Measurements from ENCODE around the gene JAG1. TPM values are rescaled to one million over a fixed set of nuclear protein-coding genes. Genes with fewer than 3 reads are reported as not detected.

JAG1 gene
- total and polyA plus RNA-seq, 2 donors, result 36.9 to 131 TPM

DNA sequence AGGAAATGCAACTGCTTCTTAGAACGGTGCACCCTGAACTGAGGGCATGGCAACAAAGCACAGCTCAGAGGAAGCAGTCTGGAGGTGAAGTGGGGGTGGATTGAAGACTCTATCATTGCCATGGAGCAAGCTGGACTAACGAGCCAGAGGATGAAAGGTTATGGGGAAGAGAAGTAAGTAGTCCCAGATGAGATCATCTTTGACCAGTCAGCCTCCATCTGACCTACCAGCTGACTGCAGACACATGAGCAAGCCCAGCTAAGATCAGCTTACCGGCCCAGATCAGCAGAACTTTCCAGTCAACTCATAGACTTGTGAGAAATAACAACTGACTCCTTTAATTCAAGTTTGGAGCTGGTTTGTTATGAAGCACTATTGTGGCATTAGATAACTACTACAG lies 9.1 kb upstream of the JAG1 start:
- Histone ChIP-seq H3K36me3 (ENCODE audit: insufficient read depth) (no peaks in the 10 kb centered on the region), H3K27ac (ENCODE audit: low read depth) (no peak overlapping the region), H3K4me3 (ENCODE audit: low read depth, low read length) (no peak overlapping the region), H3K4me1 (ENCODE audit: insufficient read depth) (no peaks in the 10 kb centered on the region)
- no peak for DNase-seq (ENCODE audit: extremely low spot score)
- WGBS, result 67% methylated on average over 3 of the region's 3 CpGs

DNA sequence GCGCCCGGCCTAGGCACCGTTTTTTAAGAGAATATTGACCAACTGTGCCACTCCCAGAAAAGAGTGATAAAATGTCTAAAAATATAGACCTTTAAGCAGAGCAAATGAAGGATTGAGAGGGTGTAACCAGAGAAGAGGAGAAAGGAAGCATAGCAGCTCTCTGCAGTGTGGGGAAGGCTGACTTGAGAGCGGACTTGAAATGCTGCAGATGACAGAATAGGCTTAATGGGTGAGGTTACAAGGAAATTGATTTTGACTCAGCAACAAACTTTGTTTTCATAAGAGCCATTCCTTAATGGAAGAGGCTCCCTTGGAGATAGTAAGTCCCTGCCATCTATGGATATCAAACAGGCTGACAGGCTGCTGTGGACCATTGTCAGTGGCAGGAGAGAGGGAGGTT lies 7.7 kb upstream of the JAG1 start:
- Histone ChIP-seq H3K36me3 (ENCODE audit: insufficient read depth) (no peaks in the 10 kb centered on the region), H3K27ac (ENCODE audit: low read depth) (no peak overlapping the region), H3K4me3 (ENCODE audit: low read depth, low read length) (no peak overlapping the region), H3K4me1 (ENCODE audit: insufficient read depth) (no peaks in the 10 kb centered on the region)
- no peak for DNase-seq (ENCODE audit: extremely low spot score)
- WGBS, result 96% methylated on average over 4 of the region's 4 CpGs

DNA sequence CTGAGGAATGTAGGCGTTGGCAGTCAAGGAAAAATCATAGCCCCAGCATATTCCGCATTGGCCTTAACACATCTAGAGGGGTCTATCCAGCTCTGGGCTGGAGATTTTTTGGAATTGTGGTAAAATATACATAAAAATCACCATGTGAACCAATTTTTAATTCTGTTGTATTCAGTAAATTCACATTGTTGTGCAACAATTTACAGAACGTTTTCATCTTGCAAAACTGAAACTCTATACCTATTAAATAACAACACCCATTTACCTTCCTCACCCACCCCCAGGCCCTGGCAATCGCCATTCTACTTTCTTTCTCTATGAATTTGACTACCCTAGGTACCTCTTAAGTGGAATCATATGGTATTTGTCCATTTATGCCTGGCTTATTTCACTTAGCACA lies 6.8 kb upstream of the JAG1 start:
- WGBS, result 89% methylated on average over 4 of the region's 4 CpGs
- H3K27ac ChIP-seq (ENCODE audit: low read depth), result no peak overlapping the region
- H3K36me3 ChIP-seq (ENCODE audit: insufficient read depth), result no peaks in the 10 kb centered on the region
- H3K4me3 ChIP-seq (ENCODE audit: low read depth, low read length), result no peak overlapping the region
- no peak for DNase-seq (ENCODE audit: extremely low spot score)
- H3K4me1 ChIP-seq (ENCODE audit: insufficient read depth), result no peaks in the 10 kb centered on the region

DNA sequence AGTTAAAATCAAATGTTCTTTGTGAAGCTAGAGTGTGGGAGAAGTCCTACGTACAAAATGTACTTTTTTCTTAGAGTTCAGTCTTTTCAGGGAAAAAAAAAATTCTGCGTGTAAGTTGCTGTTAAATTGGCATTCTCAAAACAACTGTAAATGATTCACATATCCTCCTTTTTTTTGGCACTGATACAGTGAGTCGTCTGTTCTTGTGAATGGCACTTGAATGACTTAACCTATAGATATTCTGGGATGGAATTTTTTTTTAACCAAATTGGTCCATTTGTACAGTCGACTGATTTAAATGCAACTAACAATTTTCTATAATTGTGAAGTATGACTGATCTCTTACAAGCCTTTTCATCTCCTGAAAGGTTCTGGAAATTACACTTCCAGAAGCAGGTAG lies 5.5 kb upstream of the JAG1 start:
- H3K4me1 ChIP-seq (ENCODE audit: insufficient read depth), result no peaks in the 10 kb centered on the region
- no peak overlapping the region for H3K27ac ChIP-seq (ENCODE audit: low read depth)
- no peaks in the 10 kb centered on the region for H3K36me3 ChIP-seq (ENCODE audit: insufficient read depth)
- DNase-seq (ENCODE audit: extremely low spot score), result no peak
- no peak overlapping the region for H3K4me3 ChIP-seq (ENCODE audit: low read depth, low read length)
- 79% methylated on average over 4 of the region's 4 CpGs for WGBS

DNA sequence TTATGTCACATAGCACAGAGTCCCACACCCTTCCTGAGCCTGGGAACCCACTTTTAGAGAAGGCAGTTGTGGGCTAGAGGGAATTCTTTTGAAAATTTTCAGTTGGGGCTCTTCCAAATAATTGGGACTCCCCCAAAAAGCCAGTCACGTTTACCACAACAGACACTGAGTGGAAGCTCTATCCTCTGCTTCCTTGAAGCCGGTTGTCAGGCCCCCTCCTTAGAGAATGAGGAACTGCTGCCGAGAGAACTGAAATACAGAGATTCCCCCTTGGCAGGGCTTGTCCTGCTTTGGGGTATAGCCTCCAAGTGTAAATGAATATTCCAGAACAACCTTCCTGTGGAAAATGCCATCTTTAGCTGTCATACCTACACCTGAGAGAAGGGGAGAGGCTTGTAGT lies 2.7 kb upstream of the JAG1 start:
- no peaks in the 10 kb centered on the region for H3K36me3 ChIP-seq (ENCODE audit: insufficient read depth)
- WGBS, result 77% methylated on average over 3 of the region's 3 CpGs
- H3K4me3 ChIP-seq (ENCODE audit: low read depth, low read length), result no peak overlapping the region
- H3K4me1 ChIP-seq (ENCODE audit: insufficient read depth), result no peaks in the 10 kb centered on the region
- DNase-seq (ENCODE audit: extremely low spot score), result no peak
- no peak overlapping the region for H3K27ac ChIP-seq (ENCODE audit: low read depth)

DNA sequence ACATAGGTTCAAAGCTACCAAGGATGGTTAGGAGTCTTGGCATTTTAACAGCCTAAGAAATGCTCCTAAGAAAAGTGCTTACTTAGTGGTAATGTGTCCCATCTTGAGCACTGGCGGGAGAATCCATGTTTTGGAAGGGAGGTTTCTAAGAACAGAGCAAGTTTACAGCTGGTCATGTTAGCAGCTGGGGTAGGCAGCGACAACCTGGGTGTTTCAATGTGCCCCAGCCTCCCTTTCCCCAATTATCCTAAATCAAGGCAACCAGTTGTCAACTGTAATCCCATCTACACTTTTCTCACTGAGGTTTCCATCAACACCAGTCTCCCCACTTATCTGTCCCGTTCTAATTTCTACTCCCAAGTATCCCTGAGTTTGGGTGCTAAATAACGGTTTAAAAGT lies 1.6 kb upstream of the JAG1 start:
- no peaks in the 10 kb centered on the region for H3K4me1 ChIP-seq (ENCODE audit: insufficient read depth)
- no peak overlapping the region for H3K27ac ChIP-seq (ENCODE audit: low read depth)
- DNase-seq (ENCODE audit: extremely low spot score), result no peak
- WGBS, result 83% methylated on average over 4 of the region's 4 CpGs
- H3K36me3 ChIP-seq (ENCODE audit: insufficient read depth), result no peaks in the 10 kb centered on the region
- no peak overlapping the region for H3K4me3 ChIP-seq (ENCODE audit: low read depth, low read length)

DNA sequence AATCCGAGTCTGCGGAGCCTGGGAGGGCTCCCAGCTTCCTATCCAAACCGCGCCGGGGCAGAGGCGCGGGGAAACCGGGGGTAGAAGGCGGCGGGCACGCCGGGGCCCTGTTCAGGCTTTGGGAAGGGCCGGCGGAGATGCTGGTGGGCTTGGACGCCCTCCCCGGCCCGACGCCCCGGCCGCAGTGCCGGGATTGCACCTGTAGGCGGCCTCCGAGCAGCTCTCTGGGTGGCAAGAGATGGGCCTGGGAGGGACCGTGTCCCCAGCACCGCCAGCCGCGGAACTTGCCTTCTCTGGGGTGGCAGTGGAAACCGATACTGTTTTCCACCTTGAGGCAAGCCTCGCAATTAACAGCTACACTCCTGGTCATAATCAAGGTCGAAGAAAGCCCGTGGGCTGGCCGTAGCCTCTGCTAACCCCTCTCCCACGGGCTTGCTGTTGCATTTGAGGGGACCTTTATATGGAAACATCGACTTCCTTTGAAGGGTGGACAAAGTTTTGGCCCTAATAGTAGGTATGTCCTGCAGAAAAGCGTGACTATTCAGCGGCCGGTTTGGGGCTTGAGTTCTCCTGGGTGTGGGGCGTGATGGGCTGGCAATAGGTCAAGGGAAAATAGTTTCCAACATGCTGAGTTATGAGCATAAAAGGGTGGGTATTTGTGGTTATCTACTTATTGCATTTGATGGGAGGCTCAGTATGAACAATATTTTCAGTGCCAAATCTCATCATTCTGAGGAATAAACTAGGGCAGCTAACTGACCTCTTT lies 1.1 kb upstream of the JAG1 start:
- Histone ChIP-seq H3K4me1 (ENCODE audit: insufficient read depth) (no peaks in the 10 kb centered on the region), H3K27ac (ENCODE audit: low read depth) (peak overlapping the region; percentile 95), H3K36me3 (ENCODE audit: insufficient read depth) (no peaks in the 10 kb centered on the region), H3K4me3 (ENCODE audit: low read depth, low read length) (peak overlapping the region; percentile 95)
- WGBS, result 1% methylated on average over 38 of the region's 38 CpGs
- no peak for DNase-seq (ENCODE audit: extremely low spot score)

DNA sequence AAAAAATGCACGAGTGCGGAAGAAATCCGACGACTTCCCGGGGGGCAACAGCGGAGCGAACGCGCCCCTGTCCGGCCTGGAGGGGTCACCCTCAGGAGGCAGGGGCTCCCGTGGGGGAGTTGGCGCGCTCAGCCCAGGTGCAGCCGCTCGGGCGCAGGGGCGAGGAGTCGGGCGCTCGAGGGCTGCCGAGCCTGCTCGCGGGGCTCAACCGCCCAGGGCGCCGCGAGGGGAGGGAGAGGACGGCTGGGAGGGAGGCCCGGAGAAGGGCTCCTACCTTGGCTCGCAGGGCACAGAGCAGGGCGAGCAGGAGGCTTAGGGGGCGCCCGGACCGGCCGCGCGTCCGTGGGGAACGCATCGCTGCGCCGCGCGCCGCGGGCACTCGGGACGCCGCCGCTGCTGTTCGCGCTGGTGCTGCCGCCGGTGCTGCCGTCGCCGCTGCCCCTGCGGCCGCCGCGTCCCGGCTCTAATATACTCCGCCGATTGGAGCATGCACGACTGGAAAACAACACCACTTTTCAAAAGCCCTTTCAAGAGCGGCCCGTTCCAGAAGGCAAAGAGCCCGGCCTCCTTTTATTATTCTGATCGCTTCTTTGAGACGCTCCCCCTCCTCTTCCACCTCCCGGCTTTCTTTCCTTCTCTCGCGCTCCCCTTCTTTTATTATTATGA lies 490 bp downstream of the JAG1 start:
- no peak for DNase-seq (ENCODE audit: extremely low spot score)
- WGBS, result under 1% methylated on average over 73 of the region's 73 CpGs
- Histone ChIP-seq H3K27ac (ENCODE audit: low read depth) (peak overlapping the region; percentile 95), H3K36me3 (ENCODE audit: insufficient read depth) (no peaks in the 10 kb centered on the region), H3K4me3 (ENCODE audit: low read depth, low read length) (peak overlapping the region; percentile 95), H3K4me1 (ENCODE audit: insufficient read depth) (no peaks in the 10 kb centered on the region)

DNA sequence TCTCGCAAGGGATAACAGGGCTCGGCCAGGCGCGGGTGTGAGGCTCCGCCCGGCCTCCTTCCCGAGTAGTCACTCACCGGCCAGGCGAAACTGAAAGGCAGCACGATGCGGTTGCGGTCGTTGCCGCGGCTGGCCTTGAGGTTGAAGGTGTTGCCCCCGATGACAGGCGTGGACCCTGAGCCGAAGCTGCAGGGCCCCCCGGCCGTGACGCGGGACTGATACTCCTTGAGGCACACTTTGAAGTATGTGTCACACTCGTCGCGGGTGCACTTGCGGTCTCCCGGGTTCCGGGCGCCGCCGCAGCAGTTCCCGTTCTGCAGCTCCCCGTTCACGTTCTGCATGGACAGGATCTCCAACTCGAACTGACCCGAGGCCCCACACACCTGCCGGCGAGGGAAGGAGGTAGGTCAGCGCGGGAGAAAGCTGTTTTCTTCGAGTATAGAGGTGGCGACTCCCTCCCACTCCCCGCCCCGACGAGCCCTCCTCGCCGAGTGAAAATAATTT lies 1.1 kb downstream of the JAG1 start:
- Histone ChIP-seq H3K27ac (ENCODE audit: low read depth) (peak overlapping the region; percentile 95), H3K4me3 (ENCODE audit: low read depth, low read length) (peak overlapping the region; percentile 95), H3K36me3 (ENCODE audit: insufficient read depth) (no peaks in the 10 kb centered on the region), H3K4me1 (ENCODE audit: insufficient read depth) (no peaks in the 10 kb centered on the region)
- DNase-seq (ENCODE audit: extremely low spot score), result no peak
- under 1% methylated on average over 47 of the region's 47 CpGs for WGBS

DNA sequence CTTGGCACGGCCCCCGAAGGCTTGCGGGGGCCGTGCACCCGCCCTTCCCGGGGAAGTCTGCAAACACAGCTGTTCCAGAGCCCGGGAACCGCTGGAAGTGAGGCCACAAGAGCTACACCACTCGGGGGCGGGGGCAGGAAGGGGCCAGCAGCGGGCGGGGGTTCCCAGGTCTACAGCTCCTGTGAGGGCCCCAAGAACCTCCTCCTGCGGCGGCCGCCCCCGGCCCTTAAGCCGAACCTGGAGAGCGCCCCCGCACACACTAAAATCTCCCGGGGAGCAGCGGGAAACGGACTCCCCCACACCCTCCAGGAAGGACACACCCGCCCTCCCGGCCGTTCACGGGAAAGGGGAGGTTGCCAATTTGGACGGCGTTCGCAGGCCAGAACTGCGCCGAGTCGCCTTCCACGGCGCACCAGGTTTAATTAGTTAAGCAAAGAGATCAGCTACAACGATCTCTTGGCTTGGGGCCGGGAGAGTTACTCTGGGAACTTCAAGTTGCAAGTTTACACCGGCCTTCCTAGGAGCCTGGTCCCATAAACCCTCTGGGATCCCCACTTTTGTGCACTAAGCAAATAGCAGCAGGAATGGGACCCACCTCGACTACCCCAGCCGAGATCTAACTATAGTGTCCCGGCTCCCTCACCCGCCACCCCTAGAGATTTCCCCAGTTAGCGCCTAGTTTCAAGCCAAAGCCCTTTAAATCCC lies 1.7 kb downstream of the JAG1 start:
- peak overlapping the region; percentile 95 for H3K27ac ChIP-seq (ENCODE audit: low read depth)
- H3K36me3 ChIP-seq (ENCODE audit: insufficient read depth), result no peaks in the 10 kb centered on the region
- under 1% methylated on average over 42 of the region's 42 CpGs for WGBS
- no peak for DNase-seq (ENCODE audit: extremely low spot score)
- no peaks in the 10 kb centered on the region for H3K4me1 ChIP-seq (ENCODE audit: insufficient read depth)
- H3K4me3 ChIP-seq (ENCODE audit: low read depth, low read length), result peak overlapping the region; percentile 95

DNA sequence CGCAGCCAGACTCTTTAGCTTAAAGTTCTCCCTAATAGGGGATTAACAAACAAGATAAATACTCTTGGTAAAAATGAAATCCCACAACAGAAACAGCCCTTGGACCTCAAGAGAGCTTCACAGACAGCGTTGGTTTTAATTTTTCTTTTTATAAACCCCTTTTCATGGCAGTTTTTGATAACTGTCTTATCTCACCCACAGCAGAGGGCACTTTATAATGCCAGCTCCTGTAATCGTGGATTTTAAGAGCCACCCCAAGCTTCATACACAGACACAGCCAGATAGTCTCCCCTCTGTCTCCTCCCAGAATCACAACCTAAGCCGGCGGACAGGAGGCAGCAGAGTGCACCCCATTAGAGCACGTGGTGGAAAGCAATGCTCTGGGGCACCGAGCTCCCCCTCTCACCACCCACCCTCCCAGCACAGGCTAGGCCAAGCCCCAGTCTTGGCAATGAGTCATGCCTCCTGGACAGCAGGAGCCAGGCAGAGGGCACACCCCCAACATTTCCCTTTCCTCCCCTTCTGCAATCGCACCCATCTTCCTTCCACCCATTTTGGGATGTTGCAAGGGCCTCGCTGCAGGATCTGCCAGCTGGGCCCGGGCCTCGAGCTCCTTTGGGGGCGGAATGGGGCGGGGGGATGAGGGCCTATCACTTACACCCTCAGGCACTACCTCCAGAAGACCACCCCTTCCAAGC lies 2.4 kb downstream of the JAG1 start:
- H3K4me3 ChIP-seq (ENCODE audit: low read depth, low read length), result peak overlapping the region; percentile 95
- WGBS, result 2% methylated on average over 13 of the region's 13 CpGs
- no peaks in the 10 kb centered on the region for H3K36me3 ChIP-seq (ENCODE audit: insufficient read depth)
- no peak for DNase-seq (ENCODE audit: extremely low spot score)
- H3K27ac ChIP-seq (ENCODE audit: low read depth), result peak overlapping the region; percentile 95
- H3K4me1 ChIP-seq (ENCODE audit: insufficient read depth), result no peaks in the 10 kb centered on the region

DNA sequence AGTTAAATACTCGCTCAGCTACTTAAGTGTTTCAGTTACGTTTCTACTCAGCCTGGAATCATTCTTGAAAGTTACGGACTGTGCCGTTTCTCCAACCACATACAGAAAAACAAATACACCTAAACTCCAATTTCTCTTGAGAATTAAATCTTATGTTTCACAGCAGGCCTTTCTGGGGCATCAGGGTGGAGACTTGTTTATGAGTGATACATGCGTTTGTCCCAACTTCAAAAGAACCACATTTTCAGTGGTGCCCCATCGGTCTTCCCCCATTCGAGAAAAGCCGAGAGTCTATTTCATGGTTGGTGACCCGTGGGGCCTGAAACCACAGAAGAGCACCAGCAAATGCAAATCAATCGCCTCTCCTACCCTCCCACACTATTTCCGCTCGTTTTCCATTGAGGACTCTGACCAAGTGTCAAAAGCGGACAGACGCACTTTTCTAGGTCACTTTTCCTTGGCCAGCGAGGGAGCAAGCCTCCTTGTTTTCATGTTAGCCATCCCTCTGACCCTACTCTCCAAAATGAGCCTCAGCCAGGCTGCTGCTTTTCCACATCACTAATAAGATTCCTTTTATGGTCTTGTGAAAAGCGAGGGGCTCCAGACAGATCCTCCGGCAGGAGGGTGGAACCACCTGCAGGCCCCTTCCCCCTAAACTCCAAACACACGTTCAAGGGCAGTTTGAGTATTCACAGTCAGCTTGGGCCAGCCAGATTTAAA lies 3.1 kb downstream of the JAG1 start:
- H3K4me3 ChIP-seq (ENCODE audit: low read depth, low read length), result peak overlapping the region; percentile 95
- WGBS, result 28% methylated on average over 18 of the region's 18 CpGs
- no peaks in the 10 kb centered on the region for H3K36me3 ChIP-seq (ENCODE audit: insufficient read depth)
- peak overlapping the region; percentile 31 for H3K27ac ChIP-seq (ENCODE audit: low read depth)
- DNase-seq (ENCODE audit: extremely low spot score), result no peak
- H3K4me1 ChIP-seq (ENCODE audit: insufficient read depth), result no peaks in the 10 kb centered on the region

All from urinary bladder (tissue), 4 donors.